Activated T-helper 2 cell treated with anti-CD3 and anti-CD28 coated beads, Interferon-gamma antibody, Interleukin-2, Interleukin-4, amounts not matched to agents 10 μg/mL and 5 μg/mL and 100 μg/mL, durations not matched to agents 14 hours and 24 hours and 36 hours (primary cell): Measurements from ENCODE around the gene NAT9. TPM values are rescaled to one million over a fixed set of nuclear protein-coding genes. Genes with fewer than 3 reads are reported as not detected.

Experiments
- DNase-seq: peaks from one replicate; pipeline ENCODE4 v3.0.0; 2021; ENCODE audit warnings: low spot score
- H3K27ac Mint-ChIP-seq: one replicate; pipeline ENCODE4 v1.8.0; 2021; ENCODE audit warnings: mixed read lengths
- H3K27me3 Mint-ChIP-seq: one replicate; pipeline ENCODE4 v1.8.0; 2021; ENCODE audit warnings: low read depth, mixed read lengths
- H3K36me3 Mint-ChIP-seq: one replicate; pipeline ENCODE4 v1.8.0; 2021; ENCODE audit warnings: low read depth, mixed read lengths
- H3K4me1 Mint-ChIP-seq: one replicate; pipeline ENCODE4 v1.8.0; 2021; ENCODE audit warnings: low read depth, mixed read lengths
- H3K4me3 Mint-ChIP-seq: one replicate; pipeline ENCODE4 v1.8.0; 2021; ENCODE audit warnings: low read depth, mild to moderate bottlenecking, moderate library complexity, mixed read lengths
- H3K9me3 Mint-ChIP-seq: one replicate; pipeline ENCODE4 v1.8.0; 2021; ENCODE audit warnings: mixed read lengths
- intact Hi-C: fragments of 100-400 bp; cut with micrococcal nuclease; formaldehyde crosslinking; loops from one replicate; pipeline ENCODE4 v1.15.1; 2023
- total RNA-seq: library from RNA; stranded (reverse); gene quantifications from 2 replicates; pipeline ENCODE4 v1.2.3, GENCODE V29; 2022

Gene NAT9
- total RNA-seq, 1 donor from 2014 or later: 55.3 TPM

- H3K27ac Mint-ChIP-seq: no peak overlapping the region
- H3K4me3 Mint-ChIP-seq: no peak overlapping the region
- no peaks in the 10 kb centered on the region for H3K36me3 Mint-ChIP-seq
- intact Hi-C loops: no loop called here
- no peak for DNase-seq
- no peaks in the 10 kb centered on the region for H3K9me3 Mint-ChIP-seq
- peaks cover 13% of the 10 kb centered on the region for H3K4me1 Mint-ChIP-seq
- H3K27me3 Mint-ChIP-seq: peaks cover 9% of the 10 kb centered on the region
Measured at GRCh38 chr17:74732042-74732867, 43.9 kb downstream of the NAT9 start.

GRCh38 chr17:74731347-74731605, 44.9 kb downstream of the NAT9 start:
- no peaks in the 10 kb centered on the region for H3K9me3 Mint-ChIP-seq
- intact Hi-C loops: no loop called here
- DNase-seq: no peak
- H3K4me1 Mint-ChIP-seq: peaks cover 11% of the 10 kb centered on the region
- no peak overlapping the region for H3K27ac Mint-ChIP-seq
- H3K36me3 Mint-ChIP-seq: no peaks in the 10 kb centered on the region
- peaks cover 8% of the 10 kb centered on the region for H3K27me3 Mint-ChIP-seq
- H3K4me3 Mint-ChIP-seq: no peak overlapping the region

GRCh38 chr17:74730491-74731346, 45.4 kb downstream of the NAT9 start:
- no peak overlapping the region for H3K4me3 Mint-ChIP-seq
- peaks cover 9% of the 10 kb centered on the region for H3K4me1 Mint-ChIP-seq
- intact Hi-C loops: no loop called here
- H3K9me3 Mint-ChIP-seq: no peaks in the 10 kb centered on the region
- H3K36me3 Mint-ChIP-seq: no peaks in the 10 kb centered on the region
- DNase-seq: peak; percentile 54
- H3K27me3 Mint-ChIP-seq: peaks cover 6% of the 10 kb centered on the region
- no peak overlapping the region for H3K27ac Mint-ChIP-seq

- no peak for DNase-seq
- no peaks in the 10 kb centered on the region for H3K36me3 Mint-ChIP-seq
- intact Hi-C loops: no loop called here
- no peak overlapping the region for H3K27ac Mint-ChIP-seq
- no peaks in the 10 kb centered on the region for H3K9me3 Mint-ChIP-seq
- H3K4me1 Mint-ChIP-seq: peaks cover 9% of the 10 kb centered on the region
- no peak overlapping the region for H3K4me3 Mint-ChIP-seq
- peaks cover 5% of the 10 kb centered on the region for H3K27me3 Mint-ChIP-seq
Measured at GRCh38 chr17:74729866-74730265, 46.3 kb downstream of the NAT9 start.

- Mint-ChIP-seq H3K27ac (no peak overlapping the region), H3K4me3 (no peak overlapping the region), H3K4me1 (peaks cover 9% of the 10 kb centered on the region), H3K27me3 (peaks cover 5% of the 10 kb centered on the region), H3K36me3 (no peaks in the 10 kb centered on the region), H3K9me3 (no peaks in the 10 kb centered on the region)
- intact Hi-C loops: no loop called here
- no peak for DNase-seq
Measured at GRCh38 chr17:74729368-74729767, 46.8 kb downstream of the NAT9 start.

- Mint-ChIP-seq H3K9me3 (no peaks in the 10 kb centered on the region), H3K27ac (no peak overlapping the region), H3K4me3 (no peak overlapping the region), H3K27me3 (peaks cover 8% of the 10 kb centered on the region), H3K36me3 (no peaks in the 10 kb centered on the region), H3K4me1 (peaks cover 14% of the 10 kb centered on the region)
- intact Hi-C loops: no loop called here
- no peak for DNase-seq
Measured at GRCh38 chr17:74728702-74729075, 47.5 kb downstream of the NAT9 start.

GRCh38 chr17:74728033-74728701, 48.0 kb downstream of the NAT9 start:
- intact Hi-C loops: no loop called here
- no peak for DNase-seq
- no peak overlapping the region for H3K27ac Mint-ChIP-seq
- peaks cover 8% of the 10 kb centered on the region for H3K27me3 Mint-ChIP-seq
- H3K36me3 Mint-ChIP-seq: no peaks in the 10 kb centered on the region
- no peak overlapping the region for H3K4me3 Mint-ChIP-seq
- H3K9me3 Mint-ChIP-seq: no peaks in the 10 kb centered on the region
- H3K4me1 Mint-ChIP-seq: peaks cover 14% of the 10 kb centered on the region

GRCh38 chr17:74725111-74725510, 51.0 kb downstream of the NAT9 start:
- H3K4me1 Mint-ChIP-seq: peaks cover 5% of the 10 kb centered on the region
- DNase-seq: no peak
- no peaks in the 10 kb centered on the region for H3K9me3 Mint-ChIP-seq
- H3K36me3 Mint-ChIP-seq: no peaks in the 10 kb centered on the region
- intact Hi-C loops: no loop called here
- peaks cover 20% of the 10 kb centered on the region for H3K27me3 Mint-ChIP-seq
- H3K4me3 Mint-ChIP-seq: no peak overlapping the region
- H3K27ac Mint-ChIP-seq: no peak overlapping the region

GRCh38 chr17:74723891-74724290, 52.3 kb downstream of the NAT9 start:
- peaks cover 5% of the 10 kb centered on the region for H3K4me1 Mint-ChIP-seq
- no peak for DNase-seq
- H3K27ac Mint-ChIP-seq: no peak overlapping the region
- H3K27me3 Mint-ChIP-seq: peaks cover 20% of the 10 kb centered on the region
- intact Hi-C loops: no loop called here
- no peak overlapping the region for H3K4me3 Mint-ChIP-seq
- H3K36me3 Mint-ChIP-seq: no peaks in the 10 kb centered on the region
- no peaks in the 10 kb centered on the region for H3K9me3 Mint-ChIP-seq

GRCh38 chr17:74722782-74723181, 53.4 kb downstream of the NAT9 start:
- H3K4me3 Mint-ChIP-seq: no peak overlapping the region
- H3K4me1 Mint-ChIP-seq: peaks cover 5% of the 10 kb centered on the region
- no peak overlapping the region for H3K27ac Mint-ChIP-seq
- intact Hi-C loops: no loop called here
- DNase-seq: no peak
- no peaks in the 10 kb centered on the region for H3K36me3 Mint-ChIP-seq
- H3K27me3 Mint-ChIP-seq: peaks cover 25% of the 10 kb centered on the region
- no peaks in the 10 kb centered on the region for H3K9me3 Mint-ChIP-seq

Other genes with a start within 250 kb of the NAT9 start
- not detected in 2 replicates for gene CD300LB, start 244.9 kb downstream of the NAT9 start, total RNA-seq
- 0.32 TPM in 1 of 2 replicates, not detected in the other for gene CD300C, start 230.2 kb downstream of the NAT9 start, total RNA-seq
- not detected in 2 replicates for gene CD300H, start 208.8 kb downstream of the NAT9 start, total RNA-seq
- not detected in 2 replicates for gene CD300LD, start 184.1 kb downstream of the NAT9 start, total RNA-seq
- not detected in 2 replicates for gene CD300E, start 152.6 kb downstream of the NAT9 start, total RNA-seq
- gene CD300LF, start 63.4 kb downstream of the NAT9 start, total RNA-seq: not detected in 2 replicates
- 9.7 and 12.1 TPM in 2 replicates for gene RAB37, start 39.1 kb downstream of the NAT9 start, total RNA-seq
- gene NHERF1, start 27.7 kb downstream of the NAT9 start, total RNA-seq: 129 and 133 TPM in 2 replicates
- gene GRIN2C, start 83.5 kb upstream of the NAT9 start, total RNA-seq: 0.14 and 0.16 TPM in 2 replicates
- 17.8 and 19.7 TPM in 2 replicates for gene FDXR, start 96.6 kb upstream of the NAT9 start, total RNA-seq
- gene FADS6, start 117.3 kb upstream of the NAT9 start, total RNA-seq: not detected in 2 replicates
- gene USH1G, start 146.9 kb upstream of the NAT9 start, total RNA-seq: not detected in 2 replicates
- gene OTOP2, start 147.9 kb upstream of the NAT9 start, total RNA-seq: not detected in 2 replicates
- gene OTOP3, start 159.6 kb upstream of the NAT9 start, total RNA-seq: not detected in 2 replicates
- gene HID1, start 196.4 kb upstream of the NAT9 start, total RNA-seq: 0.07 and 0.37 TPM in 2 replicates
- gene CDR2L, start 211.3 kb upstream of the NAT9 start, total RNA-seq: 2.3 and 2.4 TPM in 2 replicates
- gene MRPL58, start 236.3 kb upstream of the NAT9 start, total RNA-seq: 65.4 and 68.1 TPM in 2 replicates